Caco-2 (cell line): ENCODE data around the gene AIPL1. TPM values are rescaled to one million over a fixed set of nuclear protein-coding genes. Genes with fewer than 3 reads are reported as not detected.

Experiments used
- BruUV-seq: library from RNA; stranded (reverse); fragments of 400-500 nt; replicated peaks from 2 replicates; lab custom pipeline; 2021; lab: Mats Ljungman, UMichigan
- CTCF ChIA-PET: fragments of 300-600 bp; sonication (Branson Sonifier 250); formaldehyde crosslinking; loops from one replicate; lab custom pipeline; 2022; ENCODE audit warnings: antibody characterized with exemption; lab: Charles Lee
- POLR2A ChIA-PET: fragments of 300-600 bp; sonication (Branson Sonifier 250); formaldehyde crosslinking; loops from one replicate; lab custom pipeline; 2022; ENCODE audit warnings: antibody characterized with exemption; lab: Charles Lee
- DNase-seq, 2 experiments: peaks; one replicate each; pipeline versions ENCODE4 v3.0.0 to v3.0.0-alpha.2; 2020 to 2022
- H3K27me3 ChIP-seq: replicated peaks from 2 replicates; pipeline ENCODE4 v1.6.0; 2011; ENCODE audit warnings: low read length; ENCODE audit not compliant: control insufficient read depth, insufficient read depth
- H3K36me3 ChIP-seq: 2 replicates; pipeline ENCODE4 v1.5.1; 2011; ENCODE audit warnings: low read length; ENCODE audit not compliant: control insufficient read depth, insufficient read depth
- H3K4me1 ChIP-seq: fragments of 250-450 bp; sonication (Bioruptor Pico); 2 replicates; pipeline ENCODE4 v1.5.1; 2020; ENCODE audit warnings: mild to moderate bottlenecking
- H3K4me3 ChIP-seq: 2 replicates; pipeline ENCODE4 v1.5.1; 2011; ENCODE audit warnings: low read depth, mild to moderate bottlenecking, control low read depth, low read length
- H3K9me3 ChIP-seq: fragments of 250-450 bp; sonication (Bioruptor Pico); 2 replicates; pipeline ENCODE4 v1.5.1; 2020; ENCODE audit warnings: mild to moderate bottlenecking, moderate library complexity
- H3K27ac Mint-ChIP-seq: one replicate; pipeline ENCODE4 v1.8.0; 2022; ENCODE audit warnings: mixed read lengths; ENCODE audit not compliant: unreplicated experiment
- H3K27me3 Mint-ChIP-seq: one replicate; pipeline ENCODE4 v1.8.0; 2022; ENCODE audit warnings: mixed read lengths; ENCODE audit not compliant: insufficient read depth, unreplicated experiment
- H3K36me3 Mint-ChIP-seq: one replicate; pipeline ENCODE4 v1.8.0; 2022; ENCODE audit warnings: mild to moderate bottlenecking, mixed read lengths; ENCODE audit not compliant: insufficient read depth, unreplicated experiment
- H3K4me1 Mint-ChIP-seq: one replicate; pipeline ENCODE4 v1.8.0; 2022; ENCODE audit warnings: low read depth, mixed read lengths; ENCODE audit not compliant: unreplicated experiment
- H3K4me3 Mint-ChIP-seq: one replicate; pipeline ENCODE4 v1.8.0; 2022; ENCODE audit warnings: mild to moderate bottlenecking, moderate library complexity, mixed read lengths; ENCODE audit not compliant: unreplicated experiment
- H3K9me3 Mint-ChIP-seq: one replicate; pipeline ENCODE4 v1.8.0; 2022; ENCODE audit warnings: mixed read lengths; ENCODE audit not compliant: unreplicated experiment
- CTCF ChIP-seq, 2 experiments: fragments of 200-600 bp in 1 of 2; IDR thresholded peaks; 1 replicate in 1 of 2; 2 replicates in 1 of 2; pipeline versions ENCODE4 v1.5.1 to v1.8.0; 2011 to 2022; ENCODE audit warnings: antibody characterized with exemption in 1 of 2, control low read depth in 1 of 2, inconsistent platforms in 1 of 2, low read depth in 1 of 2, low read length in 1 of 2, mild to moderate bottlenecking in 1 of 2, moderate library complexity in 1 of 2; ENCODE audit not compliant: insufficient read depth in 1 of 2, severe bottlenecking in 1 of 2, unreplicated experiment in 1 of 2
- intact Hi-C: fragments of 100-400 bp; cut with micrococcal nuclease; formaldehyde crosslinking; loops from one replicate; pipeline ENCODE4 v1.10.0; 2022; ENCODE audit not compliant: unreplicated experiment
- total RNA-seq: library from RNA; stranded (reverse); gene quantifications from 2 replicates; pipeline ENCODE4 v1.2.3, GENCODE V29; 2022

Gene AIPL1
- total RNA-seq, 1 experiment from 2014 or later = not detected

GRCh38 chr17:6482105-6482455 is 47.2 kb upstream of the AIPL1 start:
- POLR2A ChIA-PET = no interaction called here
- H3K9me3 ChIP-seq = no peaks in the 10 kb centered on the region
- H3K4me1 ChIP-seq = no peaks in the 10 kb centered on the region
- no TSS peak for BruUV-seq
- Mint-ChIP-seq H3K27ac (no peak overlapping the region), H3K4me1 (no peaks in the 10 kb centered on the region), H3K9me3 (no peaks in the 10 kb centered on the region), H3K4me3 (no peak overlapping the region), H3K27me3 (no peaks in the 10 kb centered on the region), H3K36me3 (no peaks in the 10 kb centered on the region)
- no peaks in the 10 kb centered on the region for H3K27me3 ChIP-seq
- CTCF ChIA-PET = no interaction called here
- no peak for DNase-seq
- no peak for TF ChIP-seq CTCF (IDR thresholded peaks at IDR 0.05; ENCODE audit: insufficient read depth in 1 of 2, low read depth in 1 of 2, low read length in 1 of 2, severe bottlenecking in 1 of 2, unreplicated experiment in 1 of 2)
- H3K4me3 ChIP-seq = no peak overlapping the region
- intact Hi-C loops = no loop called here
- H3K36me3 ChIP-seq = no peaks in the 10 kb centered on the region

- no peaks in the 10 kb centered on the region for H3K36me3 Mint-ChIP-seq
- H3K4me3 Mint-ChIP-seq = no peak overlapping the region
- no TSS peak for BruUV-seq
- Histone ChIP-seq H3K4me3 (no peak overlapping the region), H3K36me3 (no peaks in the 10 kb centered on the region), H3K27me3 (no peaks in the 10 kb centered on the region), H3K4me1 (no peaks in the 10 kb centered on the region), H3K9me3 (no peaks in the 10 kb centered on the region)
- TF ChIP-seq CTCF (IDR thresholded peaks at IDR 0.05; ENCODE audit: insufficient read depth in 1 of 2, low read depth in 1 of 2, low read length in 1 of 2, severe bottlenecking in 1 of 2, unreplicated experiment in 1 of 2) = no peak
- DNase-seq = no peak
- H3K27ac Mint-ChIP-seq = no peak overlapping the region
- H3K4me1 Mint-ChIP-seq = no peaks in the 10 kb centered on the region
- no peaks in the 10 kb centered on the region for H3K9me3 Mint-ChIP-seq
- ChIA-PET CTCF (no interaction called here), POLR2A (no interaction called here)
- H3K27me3 Mint-ChIP-seq = no peaks in the 10 kb centered on the region
- intact Hi-C loops = no loop called here
These were observed 45.4 kb upstream of the AIPL1 start for GRCh38 chr17:6480303-6480675.

GRCh38 chr17:6479622-6480302 is 44.8 kb upstream of the AIPL1 start:
- Histone ChIP-seq H3K27me3 (no peaks in the 10 kb centered on the region), H3K36me3 (no peaks in the 10 kb centered on the region), H3K4me3 (no peak overlapping the region), H3K4me1 (no peaks in the 10 kb centered on the region), H3K9me3 (no peaks in the 10 kb centered on the region)
- Mint-ChIP-seq H3K27ac (no peak overlapping the region), H3K4me3 (no peak overlapping the region), H3K27me3 (no peaks in the 10 kb centered on the region), H3K4me1 (no peaks in the 10 kb centered on the region), H3K9me3 (no peaks in the 10 kb centered on the region), H3K36me3 (no peaks in the 10 kb centered on the region)
- POLR2A ChIA-PET = no interaction called here
- DNase-seq = no peak
- no TSS peak for BruUV-seq
- CTCF ChIA-PET = no interaction called here
- intact Hi-C loops = loop anchor here (10.0 kb wide), 1 partner anchor 85 kb away; no protein-coding TSS in a partner anchor
- TF ChIP-seq CTCF (IDR thresholded peaks at IDR 0.05; ENCODE audit: insufficient read depth in 1 of 2, low read depth in 1 of 2, low read length in 1 of 2, severe bottlenecking in 1 of 2, unreplicated experiment in 1 of 2) = no peak
